Nephron progenitor cell (in vitro differentiated cells): ENCODE measurements around the gene TF.

ENCODE experiments used
- DNase-seq: peaks from one replicate; pipeline ENCODE4 v3.0.0; 2021
- H3K27ac Mint-ChIP-seq: 2 replicates; pipeline ENCODE4 v1.8.0; 2021; ENCODE audit warnings: mild to moderate bottlenecking, moderate library complexity, mixed read lengths
- H3K27me3 Mint-ChIP-seq: 2 replicates; pipeline ENCODE4 v1.8.0; 2021; ENCODE audit warnings: mild to moderate bottlenecking, low read depth, mixed read lengths; ENCODE audit not compliant: poor library complexity
- H3K36me3 Mint-ChIP-seq: 2 replicates; pipeline ENCODE4 v1.8.0; 2021; ENCODE audit warnings: low read depth, mixed read lengths
- H3K4me1 Mint-ChIP-seq: 2 replicates; pipeline ENCODE4 v1.8.0; 2021; ENCODE audit warnings: mixed read lengths
- H3K4me3 Mint-ChIP-seq: 2 replicates; pipeline ENCODE4 v1.8.0; 2021; ENCODE audit warnings: mild to moderate bottlenecking, moderate library complexity, mixed read lengths
- H3K9me3 Mint-ChIP-seq: 2 replicates; pipeline ENCODE4 v1.8.0; 2021; ENCODE audit warnings: mild to moderate bottlenecking, moderate library complexity, mixed read lengths
- CTCF ChIP-seq: fragments of 200-600 bp; sonication (generic); IDR thresholded peaks from 2 replicates; pipeline ENCODE4 v1.5.0; 2021; ENCODE audit warnings: antibody characterized with exemption

The TF gene

GRCh38 chr3:133745981-133746711 is at the start of gene TF:
Gene TF, plus strand, starts transcription at chr3:133746393. Its CDS starts 48 bp downstream, at chr3:133746441.
- no peaks in the 10 kb centered on the region for H3K9me3 Mint-ChIP-seq
- peaks cover 6% of the 10 kb centered on the region for H3K27me3 Mint-ChIP-seq
- H3K27ac Mint-ChIP-seq = no peak within 1 kb of the TSS
- no peak within 1 kb of the TSS for H3K4me3 Mint-ChIP-seq
- no peaks in the 10 kb centered on the region for H3K36me3 Mint-ChIP-seq
- no peak for DNase-seq
- TF ChIP-seq CTCF = no peak
- H3K4me1 Mint-ChIP-seq = peaks cover 25% of the 10 kb centered on the region

- H3K9me3 Mint-ChIP-seq = peaks cover 8% of the 10 kb centered on the region
- H3K36me3 Mint-ChIP-seq = no peaks in the 10 kb centered on the region
- H3K27ac Mint-ChIP-seq = no peak overlapping the region
- peaks cover 7% of the 10 kb centered on the region for H3K27me3 Mint-ChIP-seq
- H3K4me3 Mint-ChIP-seq = no peak overlapping the region
- TF ChIP-seq CTCF = no peak
- no peaks in the 10 kb centered on the region for H3K4me1 Mint-ChIP-seq
- no peak for DNase-seq
Observed at GRCh38 chr3:133697960-133698359, 48.2 kb upstream of the TF start.

GRCh38 chr3:133699467-133699866 is 46.7 kb upstream of the TF start:
- Mint-ChIP-seq H3K27ac (no peak overlapping the region), H3K36me3 (no peaks in the 10 kb centered on the region), H3K4me1 (peaks cover 8% of the 10 kb centered on the region), H3K9me3 (peaks cover 8% of the 10 kb centered on the region), H3K27me3 (peaks cover 14% of the 10 kb centered on the region), H3K4me3 (no peak overlapping the region)
- TF ChIP-seq CTCF = no peak
- DNase-seq = no peak

- Mint-ChIP-seq H3K4me1 (peaks cover 8% of the 10 kb centered on the region), H3K36me3 (no peaks in the 10 kb centered on the region), H3K4me3 (no peak overlapping the region), H3K27ac (no peak overlapping the region), H3K27me3 (peaks cover 17% of the 10 kb centered on the region), H3K9me3 (peaks cover 8% of the 10 kb centered on the region)
- TF ChIP-seq CTCF = no peak
- DNase-seq = no peak
Observed at GRCh38 chr3:133699903-133700302, 46.3 kb upstream of the TF start.

- Mint-ChIP-seq H3K27me3 (peaks cover 17% of the 10 kb centered on the region), H3K4me1 (peaks cover 8% of the 10 kb centered on the region), H3K9me3 (peaks cover 8% of the 10 kb centered on the region), H3K4me3 (no peak overlapping the region), H3K36me3 (no peaks in the 10 kb centered on the region), H3K27ac (no peak overlapping the region)
- TF ChIP-seq CTCF = no peak
- DNase-seq = no peak
Observed at GRCh38 chr3:133700351-133700750, 45.8 kb upstream of the TF start.
